Measurements from ENCODE around the gene NCEH1. TPM values are rescaled to one million over a fixed set of nuclear protein-coding genes. Genes with fewer than 3 reads are reported as not detected.

NCEH1 gene
- total and polyA plus RNA-seq, 2 experiments from 2014 or later: 4.7 to 10.5 TPM

DNA sequence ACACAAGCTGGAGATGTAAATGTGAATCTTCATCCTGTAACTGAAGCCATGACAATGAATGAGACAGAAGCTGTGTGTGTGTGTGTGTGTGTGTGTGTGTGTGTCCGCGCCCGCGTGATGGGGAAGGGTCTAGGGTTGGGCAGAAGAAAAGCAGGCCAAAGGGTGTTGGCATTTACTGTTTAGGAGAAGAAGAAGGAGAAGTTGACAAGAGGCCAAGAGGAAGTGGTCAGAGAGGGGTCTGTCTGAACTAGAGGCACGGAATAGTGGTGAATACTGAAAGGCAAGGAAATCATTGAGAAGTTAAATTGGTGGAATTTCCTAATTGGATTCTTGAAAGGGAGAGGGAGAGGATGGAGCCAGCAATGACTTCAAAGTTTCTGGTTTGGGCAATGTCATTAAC is 5.6 kb upstream of the NCEH1 start:
- no peaks in the 10 kb centered on the region for H3K36me3 ChIP-seq (replicated peaks; ENCODE audit: insufficient read depth, low read depth)
- H3K4me3 ChIP-seq: no peak overlapping the region
- no peaks in the 10 kb centered on the region for H3K79me2 ChIP-seq
- H3K27me3 ChIP-seq: no peaks in the 10 kb centered on the region
- no peaks in the 10 kb centered on the region for H3K4me1 ChIP-seq (ENCODE audit: insufficient read depth)
- H3K27ac ChIP-seq: no peak overlapping the region
- 94% methylated on average over 5 of the region's 5 CpGs for WGBS (ENCODE audit: low lambda C conversion rate, missing lambda C conversion rate)
- H2AFZ ChIP-seq: no peak overlapping the region
- no peak for DNase-seq (ENCODE audit: low spot score)
- no peaks in the 10 kb centered on the region for H4K20me1 ChIP-seq (ENCODE audit: insufficient read depth, poor library complexity, severe bottlenecking)
- TF ChIP-seq EZH2phosphoT487 (IDR thresholded peaks at IDR 0.05; ENCODE audit: low read depth, severe bottlenecking, unreplicated experiment) (no peak), EZH2 (IDR thresholded peaks at IDR 0.05; ENCODE audit: borderline replicate concordance) (no peak)
- TF ChIP-seq, protein P1, sequence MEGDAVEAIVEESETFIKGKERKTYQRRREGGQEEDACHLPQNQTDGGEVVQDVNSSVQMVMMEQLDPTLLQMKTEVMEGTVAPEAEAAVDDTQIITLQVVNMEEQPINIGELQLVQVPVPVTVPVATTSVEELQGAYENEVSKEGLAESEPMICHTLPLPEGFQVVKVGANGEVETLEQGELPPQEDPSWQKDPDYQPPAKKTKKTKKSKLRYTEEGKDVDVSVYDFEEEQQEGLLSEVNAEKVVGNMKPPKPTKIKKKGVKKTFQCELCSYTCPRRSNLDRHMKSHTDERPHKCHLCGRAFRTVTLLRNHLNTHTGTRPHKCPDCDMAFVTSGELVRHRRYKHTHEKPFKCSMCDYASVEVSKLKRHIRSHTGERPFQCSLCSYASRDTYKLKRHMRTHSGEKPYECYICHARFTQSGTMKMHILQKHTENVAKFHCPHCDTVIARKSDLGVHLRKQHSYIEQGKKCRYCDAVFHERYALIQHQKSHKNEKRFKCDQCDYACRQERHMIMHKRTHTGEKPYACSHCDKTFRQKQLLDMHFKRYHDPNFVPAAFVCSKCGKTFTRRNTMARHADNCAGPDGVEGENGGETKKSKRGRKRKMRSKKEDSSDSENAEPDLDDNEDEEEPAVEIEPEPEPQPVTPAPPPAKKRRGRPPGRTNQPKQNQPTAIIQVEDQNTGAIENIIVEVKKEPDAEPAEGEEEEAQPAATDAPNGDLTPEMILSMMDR (IDR thresholded peaks at IDR 0.05; ENCODE audit: poor library complexity): no peak
- no peak overlapping the region for H3K4me2 ChIP-seq
- H3K9me2 ChIP-seq (replicated peaks; ENCODE audit: insufficient read depth): no peaks in the 10 kb centered on the region
- H3K9me3 ChIP-seq (ENCODE audit: low read depth): peaks cover 3% of the 10 kb centered on the region

DNA sequence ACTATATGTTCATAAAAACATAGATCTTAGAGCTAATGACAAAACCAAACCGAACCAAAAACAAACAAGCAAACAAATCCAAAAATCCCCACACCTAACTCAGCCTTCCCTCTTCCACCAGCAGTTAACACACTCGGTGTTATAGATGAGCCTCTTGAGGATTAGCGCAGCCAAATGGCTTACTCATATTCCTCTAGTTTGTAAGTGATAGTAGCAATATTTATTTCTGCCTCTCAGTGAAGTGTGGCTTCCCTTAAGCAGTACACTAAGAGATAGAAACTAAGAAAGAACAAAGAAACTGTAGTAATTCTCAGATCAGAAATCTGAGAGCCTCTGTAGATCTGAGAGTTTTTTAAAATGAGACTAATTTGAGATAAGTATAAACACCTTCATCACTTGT is 2.4 kb upstream of the NCEH1 start:
- H3K4me2 ChIP-seq: no peak overlapping the region

DNA sequence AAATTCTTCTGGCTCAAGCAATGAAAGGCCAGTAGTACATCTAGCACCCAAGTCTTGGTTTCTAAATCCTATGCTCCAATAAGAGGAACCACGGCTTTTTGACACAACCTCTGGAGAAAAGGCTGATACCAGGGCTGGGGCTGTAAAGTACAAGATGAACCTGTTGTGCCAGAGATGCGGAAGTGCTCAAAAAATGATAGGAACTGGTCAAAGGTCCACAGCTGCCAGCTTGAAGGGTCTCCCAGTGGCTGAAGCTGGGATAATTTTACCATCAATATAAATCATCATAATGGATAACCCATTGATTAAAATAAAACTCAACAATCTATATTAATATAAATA is 558 bp upstream of the NCEH1 start:
- Histone ChIP-seq H3K36me3 (replicated peaks; ENCODE audit: insufficient read depth, low read depth) (no peaks in the 10 kb centered on the region), H3K27ac (peak overlapping the region; percentile 88), H4K20me1 (ENCODE audit: insufficient read depth, poor library complexity, severe bottlenecking) (no peaks in the 10 kb centered on the region), H3K27me3 (no peaks in the 10 kb centered on the region), H3K4me2 (peak overlapping the region; percentile 89), H3K79me2 (peaks cover 10% of the 10 kb centered on the region), H3K9me3 (ENCODE audit: low read depth) (no peaks in the 10 kb centered on the region), H2AFZ (peak overlapping the region; percentile 51), H3K9me2 (replicated peaks; ENCODE audit: insufficient read depth) (no peaks in the 10 kb centered on the region), H3K4me1 (ENCODE audit: insufficient read depth) (no peaks in the 10 kb centered on the region), H3K4me3 (peak overlapping the region; percentile 9)
- TF ChIP-seq EZH2 (IDR thresholded peaks at IDR 0.05; ENCODE audit: borderline replicate concordance): no peak
- TF ChIP-seq EZH2phosphoT487 (IDR thresholded peaks at IDR 0.05; ENCODE audit: low read depth, severe bottlenecking, unreplicated experiment): no peak
- TF ChIP-seq, protein P1 (IDR thresholded peaks at IDR 0.05; ENCODE audit: poor library complexity): no peak
- peak; percentile 53 for DNase-seq (ENCODE audit: low spot score)
- WGBS (ENCODE audit: low lambda C conversion rate, missing lambda C conversion rate): 45% methylated on average over 2 of the region's 2 CpGs

More for the DNA sequence above, 2.4 kb upstream of the NCEH1 start:
- no peaks in the 10 kb centered on the region for H4K20me1 ChIP-seq (ENCODE audit: insufficient read depth, poor library complexity, severe bottlenecking)
- peaks cover 2% of the 10 kb centered on the region for H3K79me2 ChIP-seq
- H3K4me1 ChIP-seq (ENCODE audit: insufficient read depth): no peaks in the 10 kb centered on the region
- H2AFZ ChIP-seq: no peak overlapping the region
- WGBS (ENCODE audit: low lambda C conversion rate, missing lambda C conversion rate): 88% methylated on average over 3 of the region's 3 CpGs
- H3K27ac ChIP-seq: no peak overlapping the region
- no peak overlapping the region for H3K4me3 ChIP-seq
- TF ChIP-seq, protein P1 (IDR thresholded peaks at IDR 0.05; ENCODE audit: poor library complexity): no peak
- no peak for TF ChIP-seq EZH2phosphoT487 (IDR thresholded peaks at IDR 0.05; ENCODE audit: low read depth, severe bottlenecking, unreplicated experiment)
- no peak for TF ChIP-seq EZH2 (IDR thresholded peaks at IDR 0.05; ENCODE audit: borderline replicate concordance)
- no peaks in the 10 kb centered on the region for H3K36me3 ChIP-seq (replicated peaks; ENCODE audit: insufficient read depth, low read depth)
- DNase-seq (ENCODE audit: low spot score): no peak
- H3K9me2 ChIP-seq (replicated peaks; ENCODE audit: insufficient read depth): no peaks in the 10 kb centered on the region
- H3K9me3 ChIP-seq (ENCODE audit: low read depth): no peaks in the 10 kb centered on the region
- H3K27me3 ChIP-seq: no peaks in the 10 kb centered on the region
